Upper lobe of right lung (tissue), 1 donor: Measurements from ENCODE around the gene PELI1. TPM values are rescaled to one million over a fixed set of nuclear protein-coding genes. Genes with fewer than 3 reads are reported as not detected.

Experiments
- ATAC-seq: fragments of 200-7000 bp; cut with Tn5 transposase; one replicate; pipeline ENCODE4 v1.9.1; 2020; ENCODE audit warnings: mild to moderate bottlenecking, moderate library complexity
- DNase-seq: peaks from one replicate; pipeline ENCODE4 v3.0.0-alpha.2; 2020
- H3K27ac ChIP-seq: fragments of 200-600 bp; one replicate; pipeline ENCODE4 v1.8.0; 2022
- H3K27me3 ChIP-seq: fragments of 200-600 bp; one replicate; pipeline ENCODE4 v1.8.0; 2022; ENCODE audit warnings: mild to moderate bottlenecking
- H3K36me3 ChIP-seq: fragments of 200-600 bp; one replicate; pipeline ENCODE4 v1.8.0; 2022
- H3K4me1 ChIP-seq: fragments of 200-600 bp; one replicate; pipeline ENCODE4 v1.8.0; 2022
- H3K4me3 ChIP-seq: fragments of 200-600 bp; one replicate; pipeline ENCODE4 v1.8.0; 2022; ENCODE audit warnings: mild to moderate bottlenecking
- H3K9me3 ChIP-seq: fragments of 200-600 bp; one replicate; pipeline ENCODE4 v1.8.0; 2022
- intact Hi-C: fragments of 100-400 bp; cut with DNase I; formaldehyde crosslinking; loops from one replicate; pipeline ENCODE4 v1.11.0; 2022
- total RNA-seq: library from RNA; stranded (reverse); fragmentation: NEBNext Ultra II Directional; extraction: Animal tissue kit (Norgen Biotek cat#: 25700); gene quantifications from one replicate; pipeline ENCODE4 v1.2.1, GENCODE V29; 2021
- TF ChIP-seq, protein P1 (sequence below): fragments of 200-600 bp; IDR thresholded peaks from one replicate; pipeline ENCODE4 v1.8.0; 2022; ENCODE audit warnings: antibody characterized with exemption
- donor health status: DM: no; HTN: yes; CAD: no; lungs with severe emphysema.

Gene PELI1
- total RNA-seq, 1 donor from 2014 or later: 35.8 TPM

DNA sequence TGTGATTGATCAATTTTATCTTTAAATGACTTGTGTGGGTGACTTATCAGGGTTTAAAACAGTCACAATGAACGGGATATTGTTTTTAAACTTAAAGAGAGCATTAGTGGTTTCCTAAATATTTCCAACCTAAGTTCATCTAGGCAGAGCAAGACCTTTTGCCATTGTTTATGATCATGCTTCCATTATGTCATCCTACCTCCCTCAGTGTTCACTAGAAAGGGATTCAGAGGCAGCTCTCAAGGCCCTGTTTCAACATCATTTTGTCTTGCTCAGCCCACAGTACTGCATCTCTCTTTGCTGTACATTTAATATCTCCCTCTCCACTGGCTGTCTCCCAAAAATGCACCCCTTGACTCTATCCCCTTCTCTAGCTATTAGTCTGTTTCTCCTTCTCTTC is 21.5 kb upstream of the PELI1 start:
- Histone ChIP-seq H3K27me3 (no peaks in the 10 kb centered on the region), H3K27ac (no peak overlapping the region), H3K36me3 (no peaks in the 10 kb centered on the region), H3K9me3 (no peaks in the 10 kb centered on the region), H3K4me1 (no peaks in the 10 kb centered on the region), H3K4me3 (no peak overlapping the region)
- intact Hi-C loops: no loop called here
- ATAC-seq (no peak), DNase-seq (no peak)
- TF ChIP-seq, protein P1, sequence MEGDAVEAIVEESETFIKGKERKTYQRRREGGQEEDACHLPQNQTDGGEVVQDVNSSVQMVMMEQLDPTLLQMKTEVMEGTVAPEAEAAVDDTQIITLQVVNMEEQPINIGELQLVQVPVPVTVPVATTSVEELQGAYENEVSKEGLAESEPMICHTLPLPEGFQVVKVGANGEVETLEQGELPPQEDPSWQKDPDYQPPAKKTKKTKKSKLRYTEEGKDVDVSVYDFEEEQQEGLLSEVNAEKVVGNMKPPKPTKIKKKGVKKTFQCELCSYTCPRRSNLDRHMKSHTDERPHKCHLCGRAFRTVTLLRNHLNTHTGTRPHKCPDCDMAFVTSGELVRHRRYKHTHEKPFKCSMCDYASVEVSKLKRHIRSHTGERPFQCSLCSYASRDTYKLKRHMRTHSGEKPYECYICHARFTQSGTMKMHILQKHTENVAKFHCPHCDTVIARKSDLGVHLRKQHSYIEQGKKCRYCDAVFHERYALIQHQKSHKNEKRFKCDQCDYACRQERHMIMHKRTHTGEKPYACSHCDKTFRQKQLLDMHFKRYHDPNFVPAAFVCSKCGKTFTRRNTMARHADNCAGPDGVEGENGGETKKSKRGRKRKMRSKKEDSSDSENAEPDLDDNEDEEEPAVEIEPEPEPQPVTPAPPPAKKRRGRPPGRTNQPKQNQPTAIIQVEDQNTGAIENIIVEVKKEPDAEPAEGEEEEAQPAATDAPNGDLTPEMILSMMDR: no peak

DNA sequence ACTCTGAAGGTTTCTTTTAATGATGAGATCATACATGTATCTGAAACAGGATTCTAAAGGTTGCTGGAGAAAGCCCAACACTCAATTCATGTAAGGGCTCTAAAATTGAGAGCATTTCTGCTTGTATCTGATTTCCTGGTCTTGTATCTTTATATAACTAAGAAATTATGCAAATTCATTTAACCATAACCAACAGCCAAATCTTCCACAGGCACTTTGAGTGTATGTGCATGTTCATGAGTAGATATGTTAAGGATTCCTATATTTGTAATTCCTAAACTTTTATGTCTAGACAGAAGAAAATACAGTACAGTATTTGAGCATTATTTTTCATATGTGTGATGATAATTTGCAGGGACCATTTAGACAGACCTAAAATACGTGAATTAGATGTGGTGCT is 20.4 kb upstream of the PELI1 start:
- ATAC-seq (no peak), DNase-seq (no peak)
- TF ChIP-seq, protein P1: no peak
- Histone ChIP-seq H3K27ac (no peak overlapping the region), H3K36me3 (no peaks in the 10 kb centered on the region), H3K9me3 (no peaks in the 10 kb centered on the region), H3K27me3 (no peaks in the 10 kb centered on the region), H3K4me1 (no peaks in the 10 kb centered on the region), H3K4me3 (no peak overlapping the region)
- intact Hi-C loops: no loop called here

DNA sequence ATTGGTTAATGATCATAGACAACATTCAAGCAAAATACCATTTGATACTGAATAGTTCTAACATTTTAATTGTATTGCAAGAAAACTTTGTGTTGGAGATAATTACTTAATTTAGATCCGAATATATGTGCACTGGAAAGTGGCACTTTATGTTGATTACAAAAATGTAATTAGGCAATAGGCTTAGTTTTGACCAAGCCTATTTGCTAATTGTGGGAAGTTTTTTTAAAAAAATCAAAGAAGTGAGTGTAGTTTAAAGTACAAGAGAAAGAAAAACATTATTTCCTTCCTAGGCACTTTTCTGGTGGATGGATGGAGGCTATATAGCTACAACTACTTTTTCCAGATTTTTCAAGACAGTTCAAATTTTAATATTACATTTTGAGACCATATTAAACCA is 18.3 kb upstream of the PELI1 start:
- Histone ChIP-seq H3K27ac (no peak overlapping the region), H3K27me3 (no peaks in the 10 kb centered on the region), H3K36me3 (no peaks in the 10 kb centered on the region), H3K4me1 (no peaks in the 10 kb centered on the region), H3K9me3 (no peaks in the 10 kb centered on the region), H3K4me3 (no peak overlapping the region)
- intact Hi-C loops: no loop called here
- ATAC-seq (no peak), DNase-seq (no peak)
- TF ChIP-seq, protein P1: no peak

DNA sequence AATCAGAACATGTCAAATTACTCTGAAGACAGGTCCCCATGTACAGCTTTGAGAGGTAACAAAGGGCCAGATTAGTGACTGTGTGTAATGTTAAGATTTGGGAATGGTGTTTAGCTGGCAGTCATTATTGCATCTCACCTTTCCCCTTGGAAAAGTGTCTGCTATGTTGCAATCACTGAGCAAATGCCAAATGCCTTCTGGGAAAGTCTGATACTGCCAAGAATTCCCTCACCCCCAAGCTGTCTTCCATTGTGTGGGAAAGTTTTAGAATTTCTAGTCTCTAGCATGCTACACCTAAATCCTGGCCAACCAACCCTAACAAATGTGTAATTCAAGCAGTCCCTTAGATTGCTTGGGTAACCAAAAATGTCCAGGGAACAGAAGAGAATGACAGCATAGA is 13.6 kb upstream of the PELI1 start:
- intact Hi-C loops: no loop called here
- H3K27me3 ChIP-seq: no peaks in the 10 kb centered on the region
- no peaks in the 10 kb centered on the region for H3K9me3 ChIP-seq
- H3K27ac ChIP-seq: no peak overlapping the region
- TF ChIP-seq, protein P1: no peak
- no peak for ATAC-seq
- no peak for DNase-seq
- no peak overlapping the region for H3K4me3 ChIP-seq
- H3K4me1 ChIP-seq: no peaks in the 10 kb centered on the region
- no peaks in the 10 kb centered on the region for H3K36me3 ChIP-seq

DNA sequence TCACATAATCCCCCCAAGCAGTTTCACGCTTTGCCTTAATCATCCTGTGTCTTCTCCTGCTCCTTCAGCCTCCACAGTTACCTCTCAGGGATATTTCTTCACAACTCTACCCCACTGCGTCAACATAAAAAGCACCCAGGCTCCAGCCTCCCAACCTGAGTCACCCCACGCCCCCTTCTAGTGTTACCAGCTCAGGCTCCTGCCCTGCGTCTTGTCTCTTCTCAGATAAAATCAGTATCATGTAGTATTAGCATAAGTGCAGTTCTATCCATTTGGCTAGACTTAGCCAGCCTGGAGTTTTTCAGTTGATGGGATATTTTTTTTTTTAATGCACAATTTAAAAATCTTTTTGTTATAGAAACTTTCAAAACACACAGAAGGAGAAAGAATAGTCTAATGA is 9.6 kb upstream of the PELI1 start:
- no peak for DNase-seq
- no peak for ATAC-seq
- Histone ChIP-seq H3K27ac (no peak overlapping the region), H3K4me1 (no peaks in the 10 kb centered on the region), H3K9me3 (no peaks in the 10 kb centered on the region), H3K4me3 (no peak overlapping the region), H3K27me3 (no peaks in the 10 kb centered on the region), H3K36me3 (no peaks in the 10 kb centered on the region)
- intact Hi-C loops: no loop called here
- TF ChIP-seq, protein P1: no peak

DNA sequence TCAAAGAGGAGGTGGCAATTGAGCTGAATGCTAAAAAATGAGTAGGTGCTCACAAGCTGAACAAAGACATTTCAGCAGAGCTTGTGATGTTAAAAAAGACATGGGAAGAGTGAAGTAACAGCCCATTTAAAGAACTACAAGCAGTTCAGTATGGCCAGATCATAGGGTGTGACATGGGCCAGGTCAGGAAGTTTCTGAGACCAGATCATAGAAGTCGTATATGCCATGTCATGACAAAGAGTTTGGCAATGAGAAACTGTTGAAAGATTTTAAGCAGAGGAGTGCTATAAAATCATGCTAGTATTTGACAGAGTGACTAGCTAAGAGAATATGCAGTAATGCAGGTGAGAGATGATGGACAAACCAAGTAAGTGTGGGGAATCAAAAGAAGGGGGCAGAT is 7.3 kb upstream of the PELI1 start:
- Histone ChIP-seq H3K9me3 (no peaks in the 10 kb centered on the region), H3K4me1 (no peaks in the 10 kb centered on the region), H3K4me3 (no peak overlapping the region), H3K27me3 (no peaks in the 10 kb centered on the region), H3K36me3 (no peaks in the 10 kb centered on the region), H3K27ac (no peak overlapping the region)
- intact Hi-C loops: no loop called here
- no peak for ATAC-seq
- no peak for DNase-seq
- TF ChIP-seq, protein P1: no peak
